Activated T-cell treated with anti-CD3 and anti-CD28 coated beads, Interleukin-2, amount 50 U/mL, for 4 hours (primary cell): Measurements from ENCODE around the gene SPATA20. TPM values are rescaled to one million over a fixed set of nuclear protein-coding genes. Genes with fewer than 3 reads are reported as not detected.
A peak's percentile ranks its signal among the peaks of the same experiment; 100 is the strongest.

Source experiments
- ATAC-seq, 2 donors: fragments of 200-7000 bp; cut with Tn5 transposase; one replicate each; pipeline ENCODE4 v1.10.0; 2021
- DNase-seq: peaks from one replicate; pipeline ENCODE4 v3.0.0-alpha.2; 2020
- H3K27me3 Mint-ChIP-seq: one replicate; pipeline ENCODE4 v1.8.0; 2021; ENCODE audit warnings: low read depth, mixed read lengths
- H3K36me3 Mint-ChIP-seq: one replicate; pipeline ENCODE4 v1.8.0; 2022; ENCODE audit warnings: mixed read lengths; ENCODE audit not compliant: insufficient read depth
- H3K4me1 Mint-ChIP-seq: one replicate; pipeline ENCODE4 v1.8.0; 2021; ENCODE audit warnings: low read depth, mixed read lengths
- H3K4me3 Mint-ChIP-seq: one replicate; pipeline ENCODE4 v1.8.0; 2021; ENCODE audit warnings: mild to moderate bottlenecking, moderate library complexity, mixed read lengths
- H3K9me3 Mint-ChIP-seq: one replicate; pipeline ENCODE4 v1.8.0; 2021; ENCODE audit warnings: mixed read lengths
- total RNA-seq, 3 donors: library from RNA; stranded (reverse); gene quantifications; one replicate each; pipeline ENCODE4 v1.2.1, GENCODE V29; 2021

SPATA20 gene
- total RNA-seq, 3 donors from 2014 or later = 6.5 to 16.9 (median 13.5) TPM

GRCh38 chr17:50551884-50552283, 4.9 kb downstream of the SPATA20 start:
- ATAC-seq (no peak), DNase-seq (no peak)
- H3K4me1 Mint-ChIP-seq = peaks cover 6% of the 10 kb centered on the region
- H3K4me3 Mint-ChIP-seq = no peak overlapping the region
- H3K27me3 Mint-ChIP-seq = no peaks in the 10 kb centered on the region
- H3K36me3 Mint-ChIP-seq = no peaks in the 10 kb centered on the region
- no peaks in the 10 kb centered on the region for H3K9me3 Mint-ChIP-seq

- Mint-ChIP-seq H3K4me3 (no peak overlapping the region), H3K4me1 (peaks cover 8% of the 10 kb centered on the region), H3K36me3 (no peaks in the 10 kb centered on the region), H3K9me3 (no peaks in the 10 kb centered on the region), H3K27me3 (peaks cover 18% of the 10 kb centered on the region)
- no peak for ATAC-seq
- no peak for DNase-seq
These were observed 7.2 kb downstream of the SPATA20 start for GRCh38 chr17:50554201-50554600.

DNA sequence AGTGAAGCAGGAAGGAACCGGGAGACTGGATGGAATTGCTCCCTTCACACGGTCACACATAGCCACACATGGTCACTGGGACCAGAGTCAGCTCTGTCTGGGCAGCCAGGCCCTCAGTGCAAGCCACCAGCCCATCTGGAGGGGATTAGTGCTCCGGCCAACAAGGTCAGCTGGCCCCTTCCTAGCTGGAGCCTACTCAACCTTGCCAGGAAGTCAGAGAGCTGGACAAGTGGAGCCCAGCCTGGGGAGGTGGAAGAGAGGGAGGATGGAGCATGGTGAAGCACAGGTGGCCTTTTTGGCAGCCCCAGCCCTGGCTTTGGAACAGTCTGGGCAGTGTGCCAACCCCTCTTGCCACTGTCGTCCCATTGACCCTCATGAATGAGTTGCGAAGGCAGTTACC, 9.8 kb downstream of the SPATA20 start:
- H3K27me3 Mint-ChIP-seq = peaks cover 29% of the 10 kb centered on the region
- ATAC-seq (no peak), DNase-seq (no peak)
- no peaks in the 10 kb centered on the region for H3K36me3 Mint-ChIP-seq
- H3K4me1 Mint-ChIP-seq = peaks cover 16% of the 10 kb centered on the region
- no peaks in the 10 kb centered on the region for H3K9me3 Mint-ChIP-seq
- H3K4me3 Mint-ChIP-seq = no peak overlapping the region

DNA sequence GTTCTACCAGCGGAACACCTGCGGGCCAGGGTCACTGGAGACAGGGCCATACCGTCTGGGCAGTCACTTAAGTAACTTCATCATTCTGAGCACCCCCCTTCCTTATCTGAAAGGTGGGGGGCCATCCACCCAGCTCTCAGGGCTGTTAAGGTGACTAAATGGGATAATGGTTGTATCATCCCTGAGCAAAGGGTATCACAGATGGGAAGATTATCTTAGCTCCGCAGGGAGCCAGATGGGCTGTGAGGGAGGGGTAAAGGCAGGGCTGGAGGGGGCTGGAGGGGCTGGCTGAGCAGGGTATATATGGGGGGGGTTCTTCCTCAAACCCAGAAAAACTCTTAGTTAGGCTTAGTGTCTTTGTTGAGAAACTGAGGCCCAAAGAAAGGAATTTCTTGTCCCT, 10.7 kb downstream of the SPATA20 start:
- no peaks in the 10 kb centered on the region for H3K9me3 Mint-ChIP-seq
- no peaks in the 10 kb centered on the region for H3K36me3 Mint-ChIP-seq
- DNase-seq (no peak), ATAC-seq (no peak)
- peak overlapping the region; percentile 26 for H3K4me3 Mint-ChIP-seq
- peaks cover 22% of the 10 kb centered on the region for H3K4me1 Mint-ChIP-seq
- peaks cover 35% of the 10 kb centered on the region for H3K27me3 Mint-ChIP-seq

DNA sequence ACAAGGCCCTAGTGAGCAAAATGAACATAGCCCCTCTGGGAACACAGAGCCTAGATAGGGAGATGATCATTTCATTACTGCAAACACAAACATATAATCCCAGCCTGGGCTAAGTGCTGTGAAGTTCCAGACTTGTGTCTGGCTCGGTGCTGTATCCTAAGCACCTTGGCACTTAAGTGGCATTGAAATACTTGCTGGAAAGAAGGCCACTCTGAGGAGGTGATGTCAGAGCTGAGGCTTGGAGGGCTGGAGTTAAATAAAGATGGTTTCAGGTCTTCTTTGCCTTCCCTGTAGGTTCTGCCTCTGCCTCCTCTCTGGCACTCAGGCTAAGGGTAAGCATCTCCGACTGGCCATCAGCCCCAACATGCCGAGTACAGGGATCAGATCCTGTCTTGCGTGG, 11.1 kb downstream of the SPATA20 start:
- no peak overlapping the region for H3K4me3 Mint-ChIP-seq

DNA sequence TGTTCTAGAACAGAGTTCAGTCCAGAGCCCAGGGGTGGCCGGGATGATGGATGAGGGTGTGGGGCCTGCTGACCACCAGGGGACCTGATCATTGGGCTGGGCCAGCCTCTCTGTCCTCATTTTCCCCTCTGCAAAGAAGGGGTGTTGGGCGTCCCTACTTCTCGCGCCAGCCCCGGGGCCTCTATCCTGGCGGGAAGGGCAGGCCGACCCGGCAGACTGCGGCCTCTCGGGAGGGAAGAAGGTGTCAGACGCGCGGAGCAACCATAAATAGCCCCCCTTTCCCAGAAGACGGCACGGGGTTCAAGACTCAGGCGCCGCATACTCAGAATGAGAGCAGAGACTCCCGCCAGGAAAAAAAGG, 11.6 kb downstream of the SPATA20 start:
- Mint-ChIP-seq H3K27me3 (peaks cover 39% of the 10 kb centered on the region), H3K4me3 (peak overlapping the region; percentile 40), H3K36me3 (no peaks in the 10 kb centered on the region), H3K4me1 (peaks cover 22% of the 10 kb centered on the region), H3K9me3 (no peaks in the 10 kb centered on the region)
- ATAC-seq = no peak
- no peak for DNase-seq

More for the DNA sequence above, 11.1 kb downstream of the SPATA20 start:
- peaks cover 38% of the 10 kb centered on the region for H3K27me3 Mint-ChIP-seq
- peaks cover 22% of the 10 kb centered on the region for H3K4me1 Mint-ChIP-seq
- H3K36me3 Mint-ChIP-seq = no peaks in the 10 kb centered on the region
- H3K9me3 Mint-ChIP-seq = no peaks in the 10 kb centered on the region
- ATAC-seq (no peak), DNase-seq (no peak)

- peaks cover 42% of the 10 kb centered on the region for H3K27me3 Mint-ChIP-seq
- H3K4me1 Mint-ChIP-seq = peaks cover 22% of the 10 kb centered on the region
- peak; percentile 13 for DNase-seq
- peak overlapping the region; percentile 48 for H3K4me3 Mint-ChIP-seq
- H3K9me3 Mint-ChIP-seq = no peaks in the 10 kb centered on the region
- ATAC-seq = no peak
- no peaks in the 10 kb centered on the region for H3K36me3 Mint-ChIP-seq
These were observed 12.1 kb downstream of the SPATA20 start for GRCh38 chr17:50558941-50559614.

DNA sequence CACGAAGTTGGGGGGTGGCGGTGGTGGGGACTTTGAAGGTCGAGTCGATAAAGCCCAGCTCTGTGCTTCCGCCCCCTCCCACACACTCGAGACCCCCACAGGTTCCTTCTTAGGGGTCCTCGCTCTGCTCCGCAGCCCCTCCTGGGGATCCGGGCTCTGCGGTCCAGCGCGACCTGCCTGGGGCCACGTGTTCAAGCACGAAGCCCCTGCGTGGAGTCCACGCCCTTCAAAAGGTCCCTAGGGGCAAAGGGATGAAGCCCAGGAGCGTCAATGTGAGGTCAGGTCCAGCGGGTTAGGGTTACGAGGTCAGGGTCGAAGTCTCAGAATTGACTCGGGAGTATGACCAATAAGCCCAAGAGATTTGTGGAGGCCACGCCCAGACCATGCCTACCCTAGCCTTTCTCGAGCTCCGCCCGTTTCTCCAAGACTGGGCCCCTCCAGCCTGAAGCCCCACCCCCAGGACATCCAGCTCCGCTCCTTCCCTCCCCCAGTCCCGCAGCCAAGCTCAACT, 12.8 kb downstream of the SPATA20 start:
- ATAC-seq = peak; percentile 21 to 23
- Mint-ChIP-seq H3K36me3 (no peaks in the 10 kb centered on the region), H3K27me3 (peaks cover 45% of the 10 kb centered on the region)

DNA sequence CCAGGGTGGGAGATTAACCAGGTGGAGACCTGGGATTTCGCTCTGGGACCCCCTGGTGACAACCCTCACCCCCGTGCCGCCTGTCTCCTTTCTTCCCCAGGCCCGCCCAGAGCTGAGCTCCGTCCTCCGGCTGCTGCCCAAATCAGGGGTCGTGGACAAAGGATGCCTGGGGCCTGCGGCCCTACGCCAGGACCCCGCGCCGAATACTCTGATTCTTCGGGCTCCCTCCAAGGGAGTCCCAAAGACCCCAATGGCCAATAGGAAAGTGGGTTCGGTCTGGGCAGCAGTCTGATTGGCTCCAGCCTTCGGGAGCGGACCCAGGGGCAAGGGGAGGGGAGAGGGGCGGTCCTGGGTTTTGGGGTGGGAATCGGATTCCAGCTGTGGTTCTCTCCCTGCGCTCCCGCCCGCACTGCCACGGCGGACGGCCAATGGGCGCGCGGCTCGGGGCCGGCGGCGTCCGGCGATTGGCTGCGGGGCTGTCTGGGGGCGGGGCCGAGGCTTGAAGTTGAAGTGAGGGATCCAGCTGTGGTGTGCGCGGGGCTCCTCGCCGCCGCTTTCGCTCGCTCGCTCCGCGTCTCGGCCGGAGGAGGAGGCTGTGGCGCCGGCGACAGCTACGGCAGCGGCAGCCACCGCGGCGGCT, 13.3 kb downstream of the SPATA20 start, which contains the start of gene CACNA1G:
CACNA1G (plus strand) TSS at position 531 of the 640 bp plus-strand sequence. CDS start 745 bp downstream, outside the sequence.
- Mint-ChIP-seq H3K9me3 (no peaks in the 10 kb centered on the region), H3K4me1 (peaks cover 25% of the 10 kb centered on the region)
- ATAC-seq = peak; percentile 93 to 94

More for the DNA sequence above, 12.8 kb downstream of the SPATA20 start:
- H3K4me1 Mint-ChIP-seq = peaks cover 22% of the 10 kb centered on the region
- DNase-seq = peak; percentile 20
- H3K4me3 Mint-ChIP-seq = peak overlapping the region; percentile 76
- H3K9me3 Mint-ChIP-seq = no peaks in the 10 kb centered on the region

GRCh38 chr17:50560931-50561745, 14.2 kb downstream of the SPATA20 start:
- Mint-ChIP-seq H3K9me3 (no peaks in the 10 kb centered on the region), H3K27me3 (peaks cover 57% of the 10 kb centered on the region), H3K4me1 (peaks cover 28% of the 10 kb centered on the region), H3K4me3 (no peak overlapping the region), H3K36me3 (no peaks in the 10 kb centered on the region)
- no peak for DNase-seq
- ATAC-seq = peak; percentile 10 to 16

More for the DNA sequence above, 13.3 kb downstream of the SPATA20 start, which contains the start of gene CACNA1G:
- peaks cover 50% of the 10 kb centered on the region for H3K27me3 Mint-ChIP-seq
- peak; percentile 81 for DNase-seq
- H3K36me3 Mint-ChIP-seq = no peaks in the 10 kb centered on the region
- peak within 1 kb of the TSS; percentile 76 for H3K4me3 Mint-ChIP-seq

- Mint-ChIP-seq H3K4me1 (peaks cover 28% of the 10 kb centered on the region), H3K36me3 (no peaks in the 10 kb centered on the region), H3K9me3 (no peaks in the 10 kb centered on the region), H3K4me3 (no peak overlapping the region), H3K27me3 (peaks cover 64% of the 10 kb centered on the region)
- ATAC-seq (no peak), DNase-seq (no peak)
These were observed 14.8 kb downstream of the SPATA20 start for GRCh38 chr17:50561746-50562141.

DNA sequence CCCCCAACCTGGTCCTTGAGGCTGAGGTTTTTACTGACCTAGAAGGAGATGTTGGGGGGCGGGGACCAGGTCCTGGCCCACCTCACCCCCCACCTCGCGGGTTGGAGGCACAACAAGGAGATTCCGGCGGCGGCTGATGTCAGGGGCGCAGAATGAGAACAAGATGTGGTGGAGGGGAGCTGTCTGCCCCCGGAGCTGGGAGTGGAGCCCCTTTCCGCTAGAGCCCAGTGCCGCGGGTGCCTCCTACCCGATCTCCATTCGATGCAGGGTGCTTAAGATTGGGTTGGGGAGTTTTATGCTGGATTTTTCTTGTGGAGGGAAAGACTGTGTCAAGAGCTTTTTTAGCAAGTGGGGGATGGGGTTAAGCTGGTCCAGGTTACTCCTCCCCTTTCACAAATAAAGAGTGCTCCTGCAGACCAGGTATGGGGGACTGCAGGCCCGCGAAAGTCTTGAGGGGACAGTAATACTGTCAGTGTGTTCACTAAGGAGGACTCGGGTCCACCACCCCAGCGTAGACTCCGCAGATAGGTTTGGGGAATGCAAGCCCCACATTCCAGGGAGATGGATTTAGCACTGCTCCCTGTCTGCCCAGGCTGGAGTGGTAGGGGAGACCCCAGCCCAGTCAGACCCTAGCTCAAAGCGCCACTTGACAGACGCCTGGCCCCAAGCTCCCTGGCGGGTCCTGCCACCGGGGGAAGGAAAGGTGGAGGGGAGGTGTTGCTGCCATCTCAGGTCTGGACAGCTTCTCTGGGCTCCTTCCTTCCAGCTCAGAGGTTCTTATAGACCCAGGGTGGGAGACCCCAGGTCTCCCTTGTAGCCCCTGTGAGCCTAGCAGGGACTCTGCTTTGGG, 15.5 kb downstream of the SPATA20 start:
- Mint-ChIP-seq H3K4me3 (peak overlapping the region; percentile 41), H3K27me3 (peaks cover 66% of the 10 kb centered on the region), H3K36me3 (no peaks in the 10 kb centered on the region), H3K4me1 (peaks cover 28% of the 10 kb centered on the region), H3K9me3 (no peaks in the 10 kb centered on the region)
- DNase-seq = no peak
- ATAC-seq = no peak

- ATAC-seq (no peak), DNase-seq (no peak)
- peaks cover 28% of the 10 kb centered on the region for H3K4me1 Mint-ChIP-seq
- no peaks in the 10 kb centered on the region for H3K9me3 Mint-ChIP-seq
- no peaks in the 10 kb centered on the region for H3K36me3 Mint-ChIP-seq
- no peak overlapping the region for H3K4me3 Mint-ChIP-seq
- peaks cover 68% of the 10 kb centered on the region for H3K27me3 Mint-ChIP-seq
These were observed 16.1 kb downstream of the SPATA20 start for GRCh38 chr17:50563092-50563511.
